Right atrium auricular region (tissue), 2 donors: ENCODE data around the gene LEMD1. TPM values are rescaled to one million over a fixed set of nuclear protein-coding genes. Genes with fewer than 3 reads are reported as not detected.

Experiments used
- DNase-seq: peaks from one replicate; pipeline ENCODE4 v3.0.0-alpha.2; 2019; ENCODE audit warnings: low spot score
- H3K27ac ChIP-seq, 2 donors: fragments of 200-600 bp; sonication (generic); 1 replicate in 1 of 2; 2 replicates in 1 of 2; pipeline ENCODE4 v1.5.1; 2016 to 2019
- H3K27me3 ChIP-seq, 2 donors: fragments of 200-600 bp; sonication (generic); one replicate each; pipeline versions ENCODE4 v1.5.1 to v1.6.0; 2017 to 2019
- H3K36me3 ChIP-seq: fragments of 200-600 bp; sonication (generic); one replicate; pipeline ENCODE4 v1.5.1; 2016
- H3K4me1 ChIP-seq, 2 donors: fragments of 200-600 bp; sonication (generic); one replicate each; pipeline versions ENCODE4 v1.5.1 to v1.6.0; 2017 to 2019
- H3K4me3 ChIP-seq, 2 donors: fragments of 200-600 bp; sonication (generic); 1 replicate in 1 of 2; 2 replicates in 1 of 2; pipeline ENCODE4 v1.5.1; 2017 to 2019; ENCODE audit warnings: mild to moderate bottlenecking in 1 of 2, moderate library complexity in 1 of 2
- H3K9me3 ChIP-seq, 2 donors: fragments of 200-600 bp; sonication (generic); one replicate each; pipeline ENCODE4 v1.5.1; 2019
- CTCF ChIP-seq, 2 donors: fragments of 200-600 bp; sonication (generic); IDR thresholded peaks; one replicate each; pipeline ENCODE4 v1.5.1; 2019; ENCODE audit warnings: antibody characterized with exemption in 2 of 2
- total RNA-seq, 2 donors: library from RNA; depleted of rRNA; stranded (reverse); fragments of >200 nt; gene quantifications; one replicate each; pipeline ENCODE4 v1.1.0, GENCODE V29; 2016

The LEMD1 gene
- total RNA-seq, 2 donors from 2014 or later = not detected

GRCh38 chr1:205449254-205449749 is 27.4 kb upstream of the LEMD1 start:
- Histone ChIP-seq H3K36me3 (no peaks in the 10 kb centered on the region), H3K9me3 (no peaks in the 10 kb centered on the region), H3K27ac (no peak overlapping the region), H3K4me3 (peak overlapping the region in 1 of 2 donors; percentile 3), H3K27me3 (peaks cover 0 to 12% of the 10 kb centered on the region in 2 donors), H3K4me1 (peaks cover 0 to 38% of the 10 kb centered on the region in 2 donors)
- TF ChIP-seq CTCF (IDR thresholded peaks at IDR 0.05) = no peak
- DNase-seq = no peak

- no peak for TF ChIP-seq CTCF (IDR thresholded peaks at IDR 0.05)
- no peak overlapping the region for H3K27ac ChIP-seq
- DNase-seq = no peak
- no peaks in the 10 kb centered on the region for H3K9me3 ChIP-seq
- no peak overlapping the region for H3K4me3 ChIP-seq
- peaks cover 0 to 41% of the 10 kb centered on the region in 2 donors for H3K4me1 ChIP-seq
- peaks cover 0 to 6% of the 10 kb centered on the region in 2 donors for H3K27me3 ChIP-seq
- no peaks in the 10 kb centered on the region for H3K36me3 ChIP-seq
Measured at GRCh38 chr1:205448540-205449253, 26.8 kb upstream of the LEMD1 start.

- H3K4me1 ChIP-seq = peaks cover 0 to 41% of the 10 kb centered on the region in 2 donors
- no peak overlapping the region for H3K27ac ChIP-seq
- no peaks in the 10 kb centered on the region for H3K27me3 ChIP-seq
- DNase-seq = no peak
- no peaks in the 10 kb centered on the region for H3K9me3 ChIP-seq
- no peaks in the 10 kb centered on the region for H3K36me3 ChIP-seq
- TF ChIP-seq CTCF (IDR thresholded peaks at IDR 0.05) = no peak
- no peak overlapping the region for H3K4me3 ChIP-seq
Measured at GRCh38 chr1:205447457-205448341, 25.8 kb upstream of the LEMD1 start.

GRCh38 chr1:205446828-205447227 is 25.0 kb upstream of the LEMD1 start:
- Histone ChIP-seq H3K4me3 (no peak overlapping the region), H3K36me3 (no peaks in the 10 kb centered on the region), H3K27ac (no peak overlapping the region), H3K4me1 (peaks cover 0 to 46% of the 10 kb centered on the region in 2 donors), H3K27me3 (no peaks in the 10 kb centered on the region), H3K9me3 (no peaks in the 10 kb centered on the region)
- no peak for TF ChIP-seq CTCF (IDR thresholded peaks at IDR 0.05)
- no peak for DNase-seq

- DNase-seq = no peak
Measured at GRCh38 chr1:205445646-205445935, 23.7 kb upstream of the LEMD1 start.

More at GRCh38 chr1:205445646-205445935, 23.7 kb upstream of the LEMD1 start:
- Histone ChIP-seq H3K4me1 (peaks cover 0 to 59% of the 10 kb centered on the region in 2 donors), H3K9me3 (no peaks in the 10 kb centered on the region), H3K27me3 (no peaks in the 10 kb centered on the region), H3K4me3 (no peak overlapping the region), H3K27ac (peak overlapping the region; percentile 12 to 16), H3K36me3 (no peaks in the 10 kb centered on the region)
- no peak for TF ChIP-seq CTCF (IDR thresholded peaks at IDR 0.05)
